ENCODE measurements around the gene ABCG1.
"Not testable (repeated sequence)": the region's sequence is repeated elsewhere in the genome, so short reads cannot be mapped to it uniquely, and the experiment has no call there.

ABCG1 gene

DNA sequence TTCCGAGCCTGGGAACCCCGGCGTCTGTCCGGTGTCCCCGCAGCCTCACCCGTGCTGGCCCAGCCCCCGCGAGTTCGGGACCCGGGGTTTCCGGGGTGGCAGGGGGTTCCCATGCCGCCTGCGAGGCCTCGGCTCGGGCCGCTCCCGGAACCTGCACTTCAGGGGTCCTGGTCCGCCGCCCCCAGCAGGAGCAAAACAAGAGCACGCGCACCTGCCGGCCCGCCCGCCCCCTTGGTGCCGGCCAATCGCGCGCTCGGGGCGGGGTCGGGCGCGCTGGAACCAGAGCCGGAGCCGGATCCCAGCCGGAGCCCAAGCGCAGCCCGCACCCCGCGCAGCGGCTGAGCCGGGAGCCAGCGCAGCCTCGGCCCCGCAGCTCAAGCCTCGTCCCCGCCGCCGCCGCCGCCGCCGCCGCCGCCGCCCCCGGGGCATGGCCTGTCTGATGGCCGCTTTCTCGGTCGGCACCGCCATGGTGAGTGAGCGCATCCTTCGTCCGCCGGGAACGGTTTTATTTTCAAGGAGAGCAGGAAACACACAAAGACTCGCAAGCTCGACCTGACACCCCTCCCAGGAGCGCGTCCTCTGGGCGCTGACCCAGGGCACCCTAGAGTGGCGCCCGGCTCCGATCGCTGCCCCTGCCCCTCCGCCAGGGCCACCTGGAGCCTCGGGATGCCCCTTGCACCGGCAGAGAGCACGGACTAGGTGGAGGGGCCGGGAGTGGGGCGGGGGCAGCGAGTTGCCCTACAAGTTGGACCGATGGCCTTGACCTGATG, at the start of gene ABCG1:
Gene ABCG1 (plus strand): TSS at position 305 of the 770 bp plus-strand sequence. CDS start 123 bp downstream, at position 428.
- DNase-seq (ENCODE audit: low read depth), result no peak

DNA sequence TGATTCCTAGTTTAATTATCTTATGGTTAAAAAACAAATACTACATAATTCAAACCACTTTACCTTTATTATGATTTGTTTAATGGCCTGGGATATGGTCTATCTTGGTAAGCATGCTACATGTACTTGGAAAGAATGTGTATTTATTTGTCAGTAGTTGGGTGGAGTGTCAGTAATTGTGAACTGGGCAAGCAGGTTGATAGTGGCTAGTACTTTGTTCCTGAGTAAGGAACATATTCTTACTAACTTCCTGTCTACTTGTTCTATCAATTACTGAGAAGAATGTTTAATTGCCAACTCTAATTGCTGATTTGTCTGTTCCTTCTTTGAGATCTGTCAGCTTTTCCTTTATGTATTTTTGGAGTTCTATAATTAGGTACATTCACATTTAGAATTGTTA, 49.2 kb upstream of the ABCG1 start:
- DNase-seq (ENCODE audit: low read depth), result no peak

DNA sequence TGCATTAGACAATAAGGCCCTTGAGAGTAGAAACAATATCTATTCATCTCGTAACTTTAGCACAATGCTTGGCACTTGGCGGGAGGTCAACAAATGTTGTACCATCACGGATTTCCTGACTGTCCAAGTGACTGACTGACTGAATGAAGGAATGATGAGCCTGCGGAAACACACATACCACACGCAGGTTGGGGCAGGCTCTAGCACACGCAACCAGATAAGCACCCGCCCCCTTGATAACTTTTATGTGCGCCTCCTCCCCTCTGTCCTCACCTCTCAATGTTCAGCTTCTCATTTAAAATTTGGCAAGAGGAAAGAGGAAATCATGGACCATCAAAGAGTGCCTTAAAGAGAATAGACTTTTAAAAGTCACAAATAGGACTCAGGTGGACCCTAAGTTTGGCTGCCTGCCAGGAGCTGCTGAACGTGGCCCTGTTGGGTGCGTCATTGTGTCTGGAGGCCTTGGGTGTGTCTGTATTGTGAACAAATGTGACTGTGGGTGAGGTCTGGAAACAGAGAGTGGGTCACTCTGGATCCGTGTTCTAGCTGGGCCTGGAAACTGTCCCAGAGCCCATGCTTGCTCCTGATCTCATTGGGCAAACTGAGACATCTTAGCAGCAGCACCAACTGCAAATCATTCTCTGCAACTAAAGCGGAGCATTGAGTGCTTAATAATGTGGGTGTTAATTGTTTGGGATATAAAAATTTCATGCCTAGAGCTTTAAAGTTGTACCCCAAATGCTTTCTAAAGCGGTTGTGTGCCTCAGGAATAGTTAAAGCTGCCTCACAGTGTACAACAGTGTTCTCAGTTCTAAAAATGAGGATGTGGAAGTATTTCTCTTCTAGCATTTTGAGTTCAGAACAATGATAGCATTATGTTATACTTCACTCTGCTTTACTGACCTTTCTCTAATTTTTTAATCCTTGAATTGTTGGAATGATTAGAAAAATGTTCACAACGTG, 47.6 kb upstream of the ABCG1 start:
- no peak for DNase-seq (ENCODE audit: low read depth)

DNA sequence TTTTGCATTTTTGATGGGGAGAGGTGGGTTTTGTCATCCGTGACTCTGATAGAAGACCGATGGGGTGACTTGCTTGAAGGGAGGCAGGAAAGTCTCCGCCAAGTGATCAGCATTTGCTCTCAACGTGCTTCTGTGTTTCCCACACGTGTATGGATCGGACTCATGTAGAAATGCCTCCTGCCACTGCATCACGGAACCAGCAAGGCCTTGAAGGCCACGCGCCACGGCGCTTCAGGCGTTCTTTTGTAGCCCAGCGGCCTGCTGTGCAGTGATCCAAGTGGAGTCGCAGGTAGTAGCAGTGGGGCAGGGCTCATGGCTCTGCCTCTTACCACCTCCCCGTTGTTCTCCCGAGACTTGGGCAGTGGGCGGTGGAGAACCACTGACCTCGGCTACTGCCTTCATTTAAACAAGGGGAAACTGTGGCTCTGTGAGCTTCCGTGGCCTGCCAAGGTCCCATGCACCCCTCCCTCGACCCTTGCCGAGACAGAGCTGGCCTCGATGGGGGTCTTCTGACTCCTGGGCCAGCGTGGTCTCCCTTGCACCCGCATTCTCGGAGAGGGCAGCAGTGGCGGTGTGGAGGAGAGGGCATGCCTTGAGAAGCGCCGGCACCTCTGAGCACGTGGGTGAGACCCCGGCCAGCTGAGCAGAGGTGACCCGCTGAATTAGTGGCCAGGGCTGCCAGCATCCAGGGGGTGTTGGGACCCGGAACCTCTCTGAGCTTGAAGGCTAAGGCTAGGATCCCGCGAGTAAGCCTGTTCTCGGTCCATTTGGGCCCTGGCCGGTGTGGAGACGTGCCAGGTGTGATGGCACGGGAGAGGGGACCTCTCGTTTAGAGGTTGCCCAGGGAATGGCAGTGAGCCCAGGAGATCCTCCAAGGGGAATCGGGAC, 46.1 kb upstream of the ABCG1 start:
- DNase-seq (ENCODE audit: low read depth), result no peak

DNA sequence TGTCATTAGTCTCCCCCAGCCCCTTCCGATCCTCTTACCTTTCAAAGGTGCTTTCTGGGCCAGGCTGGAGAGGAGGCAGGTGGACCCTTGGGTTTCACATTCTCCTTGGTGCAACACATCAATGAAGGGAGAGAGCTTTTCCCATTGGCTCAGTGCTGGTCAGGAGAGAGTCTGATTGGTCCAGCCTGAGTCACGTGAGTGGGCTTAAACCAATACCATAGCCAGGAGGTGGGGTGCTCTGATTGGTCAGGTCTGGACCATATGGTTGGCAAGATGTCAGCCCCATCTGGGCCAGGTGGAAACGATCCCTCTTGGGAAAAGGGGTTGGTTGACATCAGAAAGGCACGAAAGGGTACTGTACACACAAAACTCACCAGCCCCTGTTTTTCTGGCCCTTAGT, 44.8 kb upstream of the ABCG1 start:
- no peak for DNase-seq (ENCODE audit: low read depth)

DNA sequence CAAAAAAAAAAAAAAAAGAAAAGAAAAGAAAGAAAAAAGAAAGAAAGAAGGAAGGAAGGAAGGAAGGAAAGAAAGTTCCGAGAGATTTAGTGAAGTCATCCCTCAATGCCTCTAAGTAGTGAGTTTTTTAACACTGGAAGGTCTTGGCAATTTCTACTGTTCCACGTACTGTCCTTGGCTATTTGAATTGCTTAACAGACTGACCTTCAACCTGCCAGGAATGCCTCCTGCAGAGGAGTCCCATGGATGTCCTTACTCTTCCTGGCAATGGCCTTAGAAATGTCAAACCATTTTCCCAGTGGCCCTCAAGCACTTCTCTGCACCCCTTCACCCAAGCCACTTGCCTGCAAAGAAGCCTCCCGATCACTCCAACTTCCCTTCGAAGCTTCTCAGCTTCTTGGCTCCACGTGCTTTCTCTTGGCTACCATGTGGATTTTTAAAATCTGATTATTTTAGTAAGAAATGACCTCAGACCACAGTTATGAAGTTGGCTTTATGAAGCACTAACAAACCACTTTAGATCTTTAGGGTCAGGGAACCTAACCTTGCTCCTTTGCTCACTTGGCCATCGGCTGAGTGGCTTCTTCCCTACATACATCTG, 43.7 kb upstream of the ABCG1 start:
- no peak for DNase-seq (ENCODE audit: low read depth)

DNA sequence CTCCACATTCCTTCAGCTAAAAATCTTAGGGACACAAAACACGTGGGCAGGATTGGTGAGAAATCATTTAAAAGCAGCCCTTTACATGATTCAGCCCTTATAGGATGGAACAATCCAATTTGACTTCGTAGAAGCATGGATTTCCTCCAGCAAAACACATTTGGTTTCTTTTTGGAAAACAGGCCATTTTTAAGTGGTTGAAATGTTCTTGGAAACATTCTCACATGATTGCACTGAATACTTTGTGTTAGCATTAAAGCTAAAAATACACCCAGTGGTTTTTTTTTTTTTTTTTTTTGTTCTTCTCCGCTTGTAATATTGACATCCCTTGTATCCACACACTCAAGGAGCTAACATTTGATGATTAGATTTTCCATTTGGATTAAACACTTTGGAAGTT, 42.1 kb upstream of the ABCG1 start:
- DNase-seq (ENCODE audit: low read depth), result no peak

DNA sequence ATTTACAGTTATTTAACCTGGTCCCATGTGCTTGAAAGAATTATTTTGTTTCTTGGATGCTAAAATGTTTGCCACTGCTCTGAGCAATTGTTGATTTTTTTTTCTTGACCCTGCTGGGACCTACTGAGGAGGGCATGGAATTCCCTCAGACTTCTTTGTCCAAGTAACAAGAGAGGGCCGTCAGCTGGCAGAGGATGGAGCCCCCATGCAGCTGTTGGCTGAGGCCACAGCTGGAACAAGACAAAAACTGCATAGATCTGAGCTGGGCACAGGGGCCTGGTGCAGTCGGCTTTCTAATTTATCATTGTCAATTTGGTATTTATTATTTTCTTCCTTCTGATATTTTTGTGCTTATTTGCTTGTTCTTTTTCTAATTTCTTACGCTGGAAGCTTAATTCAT, 39.6 kb upstream of the ABCG1 start:
- no peak for DNase-seq (ENCODE audit: low read depth)

DNA sequence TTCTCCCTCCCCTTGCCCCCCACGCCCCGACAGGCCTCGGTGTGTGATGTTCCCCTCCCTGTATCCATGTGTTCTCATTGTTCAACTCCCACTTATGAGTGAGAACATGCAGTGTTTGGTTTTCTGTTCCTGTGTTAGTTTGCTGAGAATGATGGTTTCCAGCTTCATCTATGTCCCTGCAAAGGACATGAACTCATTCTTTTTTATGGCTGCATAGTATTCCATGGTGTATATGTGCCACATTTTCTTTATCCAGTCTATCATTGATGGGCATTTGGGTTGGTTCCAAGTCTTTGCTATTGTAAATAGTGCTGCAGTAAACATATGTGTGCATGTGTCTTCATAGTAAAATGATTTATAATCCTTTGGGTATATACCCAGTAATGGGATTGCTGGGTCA, 38.9 kb upstream of the ABCG1 start:
- DNase-seq (ENCODE audit: low read depth), result not testable (repeated sequence)

DNA sequence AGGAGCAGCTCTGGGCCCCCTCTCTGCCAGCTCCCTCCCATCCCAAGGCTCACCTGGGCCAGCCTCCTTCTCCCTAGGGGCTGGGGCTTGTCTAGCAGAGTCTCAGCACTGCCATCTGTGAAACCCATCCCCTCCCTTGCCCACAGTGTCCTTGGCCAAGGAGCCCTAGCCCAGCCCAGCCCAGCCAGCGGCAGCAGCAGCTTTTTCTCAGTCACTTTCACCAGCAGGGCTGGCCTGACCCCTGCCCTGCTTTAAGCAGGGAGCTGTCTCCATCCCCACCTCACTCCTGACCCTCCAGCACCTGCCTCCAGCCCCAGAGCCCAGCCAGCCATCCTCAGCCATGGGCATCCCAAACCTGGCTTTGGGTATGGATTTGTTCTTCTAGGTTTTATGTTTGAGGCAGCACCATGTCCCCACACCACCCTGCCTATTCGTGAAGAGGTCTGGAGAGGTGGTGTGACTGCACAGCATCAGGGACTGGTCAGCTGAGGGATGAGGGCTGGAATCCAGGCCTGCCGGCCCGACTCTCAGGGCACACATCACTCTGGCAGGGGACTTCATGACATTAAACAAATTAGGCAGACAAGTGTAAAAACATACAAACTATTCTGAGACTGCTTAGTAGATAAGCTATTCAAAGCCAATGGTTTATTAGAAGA, 36.1 kb upstream of the ABCG1 start:
- DNase-seq (ENCODE audit: low read depth), result no peak

DNA sequence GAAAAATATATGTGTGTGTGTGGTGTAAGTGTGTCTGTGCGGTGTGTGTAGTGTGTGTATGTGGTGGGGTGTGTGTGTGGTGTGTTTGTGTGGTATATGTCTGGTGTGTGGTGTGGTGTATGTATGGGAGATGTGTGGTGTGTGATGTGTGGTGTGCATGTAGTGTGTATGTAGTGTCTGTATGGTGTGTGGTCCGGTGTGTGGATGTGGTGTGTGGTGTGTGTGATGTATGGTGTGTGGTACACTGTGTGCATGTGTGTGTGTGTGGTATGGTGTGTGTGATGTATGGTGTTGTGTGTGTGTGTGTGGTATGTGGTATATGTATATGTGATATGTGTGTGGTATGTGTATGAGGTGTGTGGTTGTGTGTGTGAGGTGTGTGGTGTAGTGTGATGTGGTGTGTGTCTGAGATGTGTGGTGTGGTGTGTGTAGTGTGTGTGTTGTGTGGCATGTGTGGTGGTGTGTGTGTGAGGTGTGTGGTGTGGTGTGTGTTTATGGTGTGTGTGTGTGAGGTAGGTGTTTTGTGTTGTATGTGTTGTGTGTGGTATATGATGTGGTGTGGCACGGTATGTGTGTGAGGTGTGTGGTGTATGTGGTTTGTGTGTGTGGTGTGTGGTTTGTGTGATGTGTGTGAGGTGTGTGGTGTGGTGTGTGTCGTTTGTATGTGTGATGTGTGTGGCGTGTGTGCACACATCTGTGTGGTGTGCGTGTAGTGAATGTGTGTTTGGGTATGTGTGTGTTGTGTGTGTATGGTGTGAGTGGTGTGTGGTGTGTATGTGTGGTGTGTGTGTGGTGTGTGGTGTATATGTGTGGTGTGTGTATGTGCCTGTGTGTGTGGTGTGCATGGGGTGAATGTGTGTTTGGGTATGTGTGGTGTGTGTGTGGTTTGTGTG, 35.3 kb upstream of the ABCG1 start:
- no peak for DNase-seq (ENCODE audit: low read depth)

DNA sequence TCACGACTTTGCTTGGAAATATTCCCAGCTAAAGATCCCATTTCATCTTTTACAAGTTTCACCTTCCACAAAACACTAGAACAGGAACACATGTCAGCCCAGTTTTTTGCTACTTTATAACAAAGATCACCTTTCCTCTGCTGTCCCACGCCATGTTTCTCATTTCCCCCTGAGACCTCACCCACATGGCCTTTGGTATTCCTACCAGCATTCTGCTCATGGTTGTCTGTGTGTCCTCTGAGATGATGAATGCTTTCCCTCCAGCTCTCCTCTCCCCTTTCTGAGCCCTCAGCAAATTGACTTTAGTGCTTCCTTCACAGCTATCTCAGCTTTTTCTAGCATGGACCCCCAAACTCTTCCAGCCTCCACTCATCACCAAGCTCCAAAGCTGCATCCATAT, 32.3 kb upstream of the ABCG1 start:
- DNase-seq (ENCODE audit: low read depth), result no peak

DNA sequence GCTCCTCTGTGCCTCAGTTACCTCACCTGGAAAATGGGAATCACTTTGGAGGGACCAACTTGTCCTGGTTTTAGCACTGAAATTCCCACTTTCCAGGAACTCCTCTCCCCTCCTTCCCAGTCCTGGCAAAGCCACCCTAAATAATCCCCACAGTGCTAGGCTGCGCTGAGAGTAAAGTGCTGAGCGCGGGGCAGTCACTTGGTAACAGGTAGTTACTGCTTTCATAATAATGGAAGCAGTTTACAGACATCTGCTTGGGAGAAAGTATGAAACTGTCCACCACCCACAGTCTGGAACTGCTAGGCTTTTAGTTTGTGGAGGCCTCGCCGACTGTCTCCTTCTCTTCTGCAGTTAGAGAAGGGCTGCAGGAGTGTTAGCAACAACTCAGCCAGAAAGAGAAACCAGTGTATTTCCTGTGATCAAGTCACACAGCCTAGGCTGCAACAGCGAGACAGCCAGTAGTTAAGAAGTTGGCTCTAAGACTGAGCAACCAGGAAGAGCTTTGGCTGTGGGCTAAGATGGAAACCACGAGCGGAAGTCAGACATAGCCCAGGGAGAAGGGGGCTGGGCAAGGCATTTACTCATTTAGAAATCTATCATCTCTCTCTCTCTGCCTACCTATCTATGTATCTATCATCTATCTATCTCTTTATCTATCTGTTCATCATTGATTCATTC, 30.8 kb upstream of the ABCG1 start:
- no peak for DNase-seq (ENCODE audit: low read depth)

DNA sequence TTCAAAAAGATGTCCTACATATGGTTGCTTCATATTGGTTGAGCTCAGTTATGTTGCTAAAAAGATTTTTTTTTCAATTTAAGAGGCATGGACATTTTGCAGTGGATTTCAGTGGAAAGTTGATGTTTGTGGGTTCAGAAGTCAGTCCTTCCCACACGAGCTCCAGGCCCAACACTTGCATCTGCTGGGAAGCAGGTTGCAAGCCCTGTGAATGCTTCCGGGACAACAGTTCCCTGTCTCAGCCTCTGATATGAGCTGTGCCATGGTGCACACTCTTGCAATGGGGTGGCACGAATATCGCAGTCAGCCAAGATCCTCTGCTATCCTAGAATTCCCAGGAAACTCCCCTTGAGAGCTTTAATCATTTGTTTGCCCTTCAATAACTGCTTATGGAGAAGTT, 30.3 kb upstream of the ABCG1 start:
- no peak for DNase-seq (ENCODE audit: low read depth)

DNA sequence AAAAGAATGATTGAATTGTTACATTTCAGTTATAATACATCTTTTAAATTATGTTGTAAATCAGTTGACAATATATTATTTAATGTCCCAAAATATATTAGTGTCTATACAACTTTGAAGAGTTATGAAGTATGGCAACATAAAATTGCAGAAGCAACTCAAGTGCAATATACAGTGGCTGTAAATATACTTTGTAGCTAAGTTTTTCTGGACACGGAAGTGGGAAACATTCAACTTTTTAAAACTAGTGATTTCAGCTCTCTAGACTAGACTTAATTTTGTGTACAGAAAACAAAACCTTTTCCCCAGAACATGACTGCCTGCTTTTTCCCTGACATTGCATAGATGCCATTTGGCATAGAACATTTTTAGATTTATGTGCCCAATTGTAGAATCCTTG, 29.5 kb upstream of the ABCG1 start:
- no peak for DNase-seq (ENCODE audit: low read depth)

DNA sequence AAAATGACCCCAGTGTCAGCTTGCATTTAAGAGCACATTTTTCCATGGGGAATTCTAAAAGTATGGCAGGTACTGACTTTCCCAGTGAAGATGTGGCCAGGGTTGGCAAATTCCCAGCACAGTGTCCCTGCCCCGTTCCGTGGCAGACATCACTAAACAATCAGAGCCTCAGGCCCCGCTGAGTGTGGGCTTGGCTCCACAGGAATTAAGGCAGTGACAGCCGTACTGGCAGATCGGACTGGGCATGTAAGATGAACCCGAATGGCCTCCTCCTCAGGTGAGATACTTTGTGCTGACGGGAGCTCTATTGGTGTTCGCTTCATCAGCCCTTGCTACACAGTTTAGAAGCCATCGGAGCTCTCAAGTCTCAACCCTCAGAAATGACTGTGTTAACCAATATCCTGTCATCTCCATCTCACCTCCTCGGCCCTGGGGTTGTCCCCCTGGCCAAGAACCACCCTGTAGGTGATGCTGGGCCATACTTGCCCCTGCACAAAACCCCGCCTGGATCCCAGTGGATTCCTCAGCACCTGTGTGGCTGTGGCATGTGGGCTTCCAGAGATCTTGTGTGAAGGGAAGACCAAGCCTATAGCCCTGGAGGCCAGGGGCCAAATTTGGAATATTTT, 29.0 kb upstream of the ABCG1 start:
- no peak for DNase-seq (ENCODE audit: low read depth)

DNA sequence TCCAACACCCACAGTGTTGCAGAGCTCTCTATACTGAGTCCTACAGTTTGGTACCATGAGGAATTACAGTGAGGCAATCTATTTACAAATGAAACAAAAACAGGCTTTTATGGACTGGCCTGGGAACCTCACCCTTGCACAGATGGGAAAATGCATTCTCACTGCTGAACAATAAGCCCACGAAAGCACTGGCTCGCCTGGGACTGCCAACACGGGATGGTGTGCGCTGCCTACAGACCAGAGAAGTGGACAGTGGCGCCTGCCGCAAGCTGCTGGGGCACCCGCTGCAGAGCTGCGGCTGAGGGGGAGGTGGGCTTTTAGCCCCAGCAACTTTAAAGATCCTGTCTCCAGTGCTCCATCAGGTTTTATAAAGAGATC, 28.5 kb upstream of the ABCG1 start:
- no peak for DNase-seq (ENCODE audit: low read depth)

DNA sequence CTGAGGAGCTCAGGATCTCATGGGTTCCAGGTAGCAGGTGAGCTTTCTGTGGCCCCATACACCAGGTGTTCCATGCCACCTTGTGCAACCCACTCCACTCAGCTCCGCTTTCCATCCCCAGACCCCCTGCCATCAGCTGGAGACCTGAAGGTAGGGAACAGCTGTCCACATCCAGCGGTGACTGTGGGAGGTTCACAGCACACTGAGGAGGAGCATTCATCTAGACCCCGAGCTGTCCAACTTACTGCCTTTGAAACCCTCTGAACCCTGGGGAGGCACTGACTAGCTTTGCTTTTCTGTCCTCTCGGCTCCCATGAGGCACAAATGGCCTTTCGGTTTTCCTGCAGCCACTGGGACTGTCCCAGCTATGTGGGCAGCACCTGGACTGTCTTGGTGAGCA, 27.9 kb upstream of the ABCG1 start:
- no peak for DNase-seq (ENCODE audit: low read depth)

Measured in GM04503 (cell line).